Stimulated activated CD4-positive, alpha-beta T cell treated with anti-CD3 and anti-CD28 coated beads, Interleukin-12 subunit alpha, Interleukin-12 subunit beta, amount 100 ng/mL, for 48 hours (primary cell): Measurements from ENCODE around the gene ABCC3.

Experiments
- DNase-seq, 3 donors: peaks; one replicate each; pipeline ENCODE4 v3.0.0-alpha.2; 2020; ENCODE audit warnings: low read depth in 2 of 3, low spot score in 1 of 3

ABCC3 gene, protein sequence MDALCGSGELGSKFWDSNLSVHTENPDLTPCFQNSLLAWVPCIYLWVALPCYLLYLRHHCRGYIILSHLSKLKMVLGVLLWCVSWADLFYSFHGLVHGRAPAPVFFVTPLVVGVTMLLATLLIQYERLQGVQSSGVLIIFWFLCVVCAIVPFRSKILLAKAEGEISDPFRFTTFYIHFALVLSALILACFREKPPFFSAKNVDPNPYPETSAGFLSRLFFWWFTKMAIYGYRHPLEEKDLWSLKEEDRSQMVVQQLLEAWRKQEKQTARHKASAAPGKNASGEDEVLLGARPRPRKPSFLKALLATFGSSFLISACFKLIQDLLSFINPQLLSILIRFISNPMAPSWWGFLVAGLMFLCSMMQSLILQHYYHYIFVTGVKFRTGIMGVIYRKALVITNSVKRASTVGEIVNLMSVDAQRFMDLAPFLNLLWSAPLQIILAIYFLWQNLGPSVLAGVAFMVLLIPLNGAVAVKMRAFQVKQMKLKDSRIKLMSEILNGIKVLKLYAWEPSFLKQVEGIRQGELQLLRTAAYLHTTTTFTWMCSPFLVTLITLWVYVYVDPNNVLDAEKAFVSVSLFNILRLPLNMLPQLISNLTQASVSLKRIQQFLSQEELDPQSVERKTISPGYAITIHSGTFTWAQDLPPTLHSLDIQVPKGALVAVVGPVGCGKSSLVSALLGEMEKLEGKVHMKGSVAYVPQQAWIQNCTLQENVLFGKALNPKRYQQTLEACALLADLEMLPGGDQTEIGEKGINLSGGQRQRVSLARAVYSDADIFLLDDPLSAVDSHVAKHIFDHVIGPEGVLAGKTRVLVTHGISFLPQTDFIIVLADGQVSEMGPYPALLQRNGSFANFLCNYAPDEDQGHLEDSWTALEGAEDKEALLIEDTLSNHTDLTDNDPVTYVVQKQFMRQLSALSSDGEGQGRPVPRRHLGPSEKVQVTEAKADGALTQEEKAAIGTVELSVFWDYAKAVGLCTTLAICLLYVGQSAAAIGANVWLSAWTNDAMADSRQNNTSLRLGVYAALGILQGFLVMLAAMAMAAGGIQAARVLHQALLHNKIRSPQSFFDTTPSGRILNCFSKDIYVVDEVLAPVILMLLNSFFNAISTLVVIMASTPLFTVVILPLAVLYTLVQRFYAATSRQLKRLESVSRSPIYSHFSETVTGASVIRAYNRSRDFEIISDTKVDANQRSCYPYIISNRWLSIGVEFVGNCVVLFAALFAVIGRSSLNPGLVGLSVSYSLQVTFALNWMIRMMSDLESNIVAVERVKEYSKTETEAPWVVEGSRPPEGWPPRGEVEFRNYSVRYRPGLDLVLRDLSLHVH (N-terminal part only)

DNA sequence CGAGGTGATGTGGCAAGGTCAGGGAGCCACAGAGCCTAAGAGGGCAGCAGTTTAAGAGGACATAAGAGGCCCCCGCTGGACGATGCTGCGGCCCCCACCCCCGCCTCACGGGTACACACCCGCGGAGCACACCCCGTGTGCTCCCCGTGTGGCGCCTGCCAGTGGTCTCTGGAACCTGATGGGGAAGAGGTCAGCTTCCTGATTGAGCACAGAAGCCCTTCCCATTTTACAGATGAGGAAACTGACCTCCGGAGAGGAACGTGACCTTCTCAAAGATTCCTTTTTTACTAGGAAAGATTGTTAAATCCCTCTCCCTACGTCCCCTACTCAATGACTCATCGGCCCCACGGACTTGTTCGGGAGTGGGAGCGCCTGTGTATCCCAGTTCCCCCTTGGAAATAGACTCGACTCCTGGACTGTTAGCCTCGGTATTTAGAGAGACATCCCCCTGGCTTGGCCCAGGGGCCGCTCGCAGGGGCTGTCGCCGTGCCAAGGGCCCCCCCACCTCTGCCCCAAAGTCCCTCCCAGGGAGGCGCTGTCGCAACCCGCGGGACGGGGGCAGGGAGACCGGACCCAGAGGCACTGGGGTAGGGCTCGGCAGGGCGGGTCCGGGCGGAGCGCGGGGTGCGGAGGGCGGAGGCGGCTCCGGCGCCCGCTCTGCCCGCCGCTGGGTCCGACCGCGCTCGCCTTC lies at the start of gene ABCC3:
TSS of gene ABCC3 (plus strand) at position 658 of the 691 bp plus-strand sequence. CDS start 56 bp downstream, outside the sequence.
- no peak for DNase-seq

DNA sequence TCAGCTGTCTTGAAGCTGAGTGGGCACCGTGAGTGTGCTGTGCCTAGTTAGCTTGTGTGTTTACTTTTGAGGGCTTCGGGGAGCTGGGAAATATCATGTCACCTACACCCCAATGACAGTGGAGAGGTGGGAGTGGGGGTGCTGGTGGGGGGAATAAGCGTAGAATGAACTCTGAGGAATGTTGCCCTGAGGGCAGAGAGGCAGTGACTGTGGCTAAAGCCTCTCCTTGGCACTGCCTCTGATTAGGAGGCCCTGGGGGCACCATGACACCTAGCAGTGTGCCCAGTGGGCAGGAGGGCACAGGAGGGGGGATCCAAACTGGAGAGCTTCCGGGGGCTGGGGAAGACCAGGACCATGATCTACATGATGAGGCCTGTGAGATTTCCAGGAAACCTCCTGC lies 49.3 kb upstream of the ABCC3 start:
- no peak for DNase-seq

DNA sequence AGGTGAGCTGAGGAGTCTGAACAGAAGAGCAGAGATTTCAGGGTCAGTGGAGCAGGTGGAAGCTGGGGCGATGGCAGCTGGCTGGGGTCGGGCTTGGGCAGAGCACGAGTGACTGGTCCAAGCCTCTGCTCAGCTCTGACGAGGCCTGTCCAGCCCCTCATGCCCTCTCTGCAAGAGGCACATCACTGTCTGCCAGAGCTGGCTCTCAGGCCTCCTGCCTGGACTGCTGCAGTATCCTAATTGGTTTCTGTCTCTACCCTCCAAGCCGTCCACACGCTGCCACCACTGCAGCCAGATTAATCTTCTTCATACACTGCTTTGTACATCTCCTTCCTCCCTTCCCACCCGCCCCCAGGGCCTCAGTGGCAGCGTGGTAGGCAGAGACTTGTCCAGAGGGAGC lies 48.8 kb upstream of the ABCC3 start:
- no peak for DNase-seq

DNA sequence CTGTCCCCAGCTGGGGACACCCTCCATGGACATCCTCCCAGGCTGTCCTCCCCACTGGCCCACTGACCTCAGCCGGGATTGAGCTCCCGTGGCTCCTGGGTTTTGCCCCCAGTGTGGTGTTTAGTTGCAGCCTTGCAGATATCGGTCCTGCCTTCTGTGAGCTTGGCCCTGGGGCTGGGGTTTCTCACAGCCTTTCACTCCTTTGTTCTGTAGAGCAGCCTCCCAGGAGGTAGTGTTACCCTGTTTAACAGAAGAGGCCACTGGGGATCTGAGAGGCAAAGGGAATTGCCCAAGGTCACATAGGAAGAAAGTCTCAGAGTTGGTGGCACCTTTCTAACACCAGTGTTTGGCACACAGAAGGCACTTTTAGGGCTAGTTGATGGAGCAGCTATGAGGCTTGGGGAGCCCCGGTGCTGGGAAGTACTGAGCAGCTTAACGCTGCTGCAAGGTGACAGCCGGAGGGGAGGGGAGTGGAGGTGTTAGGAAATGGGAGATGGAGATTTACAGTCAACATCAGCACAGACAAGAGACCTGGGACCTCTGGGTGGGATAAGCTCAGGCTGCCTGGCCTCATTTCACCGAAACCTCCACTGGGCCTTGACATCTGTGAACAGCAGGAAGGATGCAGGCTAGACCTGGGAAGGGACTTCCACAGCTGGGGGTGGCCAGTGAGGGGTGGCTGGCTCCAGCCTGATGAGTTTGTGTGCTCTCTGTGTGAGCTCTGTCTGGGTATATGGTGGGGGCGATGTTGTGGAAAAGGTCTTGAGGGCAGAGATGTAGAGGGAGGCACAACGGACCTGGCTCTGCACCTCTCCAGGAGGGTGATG lies 48.0 kb upstream of the ABCC3 start:
- no peak for DNase-seq

DNA sequence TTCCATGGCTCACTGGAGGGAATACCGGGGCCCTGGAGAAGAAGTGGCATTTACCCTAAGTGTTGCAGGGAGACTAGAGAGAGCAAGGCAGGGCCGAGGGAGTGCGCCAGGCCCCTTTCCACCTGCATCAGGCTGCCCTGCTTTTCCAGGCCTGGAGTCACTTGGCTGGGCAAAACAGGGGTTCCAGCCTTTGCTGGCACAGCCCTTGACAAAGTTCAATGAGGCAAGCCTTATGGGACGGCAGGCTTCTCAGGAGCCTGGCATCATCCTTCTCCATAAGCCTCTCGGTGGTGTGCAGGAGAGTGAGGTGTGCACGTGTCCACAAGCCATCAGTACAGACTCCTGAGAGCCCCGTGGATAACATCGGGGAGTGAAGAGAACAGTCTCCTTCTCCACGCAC lies 47.1 kb upstream of the ABCC3 start:
- DNase-seq = no peak

DNA sequence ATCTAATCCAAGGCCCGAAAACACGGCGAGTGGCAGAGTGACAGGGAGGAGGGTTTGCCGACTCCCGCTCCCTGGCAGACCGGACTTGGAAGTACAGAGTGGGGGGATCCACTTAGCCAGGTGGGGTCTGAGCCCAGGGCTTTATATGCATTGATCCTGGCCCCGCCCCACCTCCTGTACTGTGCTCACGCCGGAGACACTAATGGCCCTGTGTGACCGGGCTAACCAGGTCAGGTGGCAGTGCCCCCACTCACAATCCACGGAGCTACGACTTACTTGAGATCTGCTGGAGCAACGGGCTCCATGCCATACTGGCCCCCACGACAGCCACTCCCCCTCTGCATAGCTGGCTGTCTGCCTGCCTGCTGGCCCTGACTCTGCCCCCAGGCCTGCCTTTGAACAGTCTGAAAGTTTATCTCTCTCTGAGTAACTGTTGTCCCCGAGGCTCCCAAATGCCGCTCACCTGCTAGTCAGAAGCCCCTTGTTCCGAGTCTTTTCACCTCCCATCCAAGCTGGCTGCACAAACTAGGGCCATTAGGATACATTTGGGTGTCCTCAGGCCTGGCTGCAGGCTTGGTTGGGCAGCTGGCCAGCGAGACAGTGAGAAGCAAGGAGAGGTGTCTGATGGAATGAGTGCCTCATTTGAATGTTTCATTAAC lies 46.2 kb upstream of the ABCC3 start:
- DNase-seq = no peak

DNA sequence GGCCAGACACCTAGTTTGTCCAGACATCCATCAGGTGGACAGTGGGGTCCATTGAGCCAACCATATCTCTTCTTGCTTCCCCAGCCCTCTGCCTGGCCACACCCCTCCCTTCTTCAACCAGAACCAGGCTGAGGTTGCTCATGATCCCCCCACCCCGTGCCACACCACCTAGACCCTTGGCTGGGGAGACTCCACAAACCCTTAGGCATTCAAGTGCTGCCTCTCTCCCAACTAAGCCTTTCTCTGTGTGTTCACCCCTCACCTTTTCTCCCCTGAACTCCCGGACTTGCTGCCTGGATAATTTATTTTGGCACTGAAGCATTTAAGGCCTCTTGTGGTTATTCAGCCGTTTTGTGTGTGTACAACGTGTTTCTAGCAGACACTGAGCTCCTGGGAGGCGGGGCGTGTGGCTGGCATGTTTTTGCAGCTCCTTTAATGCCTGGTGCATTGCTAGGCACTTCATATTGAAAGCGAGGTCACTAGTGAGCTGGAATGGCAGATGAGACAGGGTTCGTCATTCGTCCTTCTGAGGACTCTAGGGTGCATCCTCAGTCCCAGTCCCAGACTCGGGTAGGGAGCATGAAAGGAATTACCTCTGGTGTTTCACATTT lies 45.5 kb upstream of the ABCC3 start:
- no peak for DNase-seq

DNA sequence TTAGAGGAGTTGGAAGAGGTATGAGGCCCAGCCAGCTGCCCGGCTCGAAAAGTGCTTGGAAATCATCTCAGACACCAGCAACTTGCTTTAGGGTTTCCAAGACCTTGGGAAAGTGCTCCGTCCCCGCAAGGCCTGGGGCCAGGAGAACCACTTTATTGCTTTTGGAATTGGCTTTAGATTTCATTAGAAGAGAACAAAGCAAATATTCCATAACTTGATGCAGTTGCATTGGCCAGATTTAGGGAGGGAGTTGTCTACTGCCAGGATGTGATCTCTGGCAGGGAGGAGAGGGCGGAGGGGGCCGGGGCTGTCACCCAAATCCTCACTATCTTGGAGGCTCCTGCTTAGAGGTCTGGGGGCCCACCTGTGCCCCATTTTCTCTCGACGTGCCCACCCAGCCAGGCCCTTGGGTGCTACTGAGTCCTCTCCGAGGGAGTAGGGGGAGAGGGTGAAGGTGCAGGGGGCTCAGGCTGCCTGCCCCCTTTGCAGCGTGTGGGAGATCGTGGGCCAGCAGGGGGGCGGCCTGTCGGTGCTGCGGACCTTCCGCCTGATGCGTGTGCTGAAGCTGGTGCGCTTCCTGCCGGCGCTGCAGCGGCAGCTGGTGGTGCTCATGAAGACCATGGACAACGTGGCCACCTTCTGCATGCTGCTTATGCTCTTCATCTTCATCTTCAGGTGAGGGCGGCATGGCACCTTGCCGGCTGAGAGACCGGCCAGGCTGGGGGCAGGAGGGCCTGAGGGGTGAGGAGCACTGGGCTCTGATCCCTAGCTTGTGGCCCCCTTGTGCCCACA lies 43.5 kb upstream of the ABCC3 start:
- no peak for DNase-seq

DNA sequence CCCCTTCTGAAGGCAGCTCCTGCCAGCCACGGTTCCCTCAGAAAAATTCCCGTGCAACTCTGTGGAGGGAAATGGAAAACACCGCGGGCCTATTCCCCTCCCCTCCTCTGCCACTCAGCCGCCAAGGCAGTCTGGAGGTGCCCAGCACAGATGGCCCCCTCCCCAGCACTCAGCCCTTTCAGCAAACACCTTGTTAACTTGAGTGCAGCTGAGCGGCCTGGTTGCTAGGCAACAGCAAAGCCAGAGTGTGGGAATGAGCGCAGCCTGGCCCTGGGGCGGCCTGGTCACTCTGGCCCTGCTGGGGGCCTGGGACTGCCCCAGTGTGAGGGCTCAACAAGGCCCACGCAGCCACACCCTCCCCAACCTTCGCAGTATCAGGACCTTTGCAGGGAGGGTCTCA lies 41.4 kb upstream of the ABCC3 start:
- DNase-seq = no peak

DNA sequence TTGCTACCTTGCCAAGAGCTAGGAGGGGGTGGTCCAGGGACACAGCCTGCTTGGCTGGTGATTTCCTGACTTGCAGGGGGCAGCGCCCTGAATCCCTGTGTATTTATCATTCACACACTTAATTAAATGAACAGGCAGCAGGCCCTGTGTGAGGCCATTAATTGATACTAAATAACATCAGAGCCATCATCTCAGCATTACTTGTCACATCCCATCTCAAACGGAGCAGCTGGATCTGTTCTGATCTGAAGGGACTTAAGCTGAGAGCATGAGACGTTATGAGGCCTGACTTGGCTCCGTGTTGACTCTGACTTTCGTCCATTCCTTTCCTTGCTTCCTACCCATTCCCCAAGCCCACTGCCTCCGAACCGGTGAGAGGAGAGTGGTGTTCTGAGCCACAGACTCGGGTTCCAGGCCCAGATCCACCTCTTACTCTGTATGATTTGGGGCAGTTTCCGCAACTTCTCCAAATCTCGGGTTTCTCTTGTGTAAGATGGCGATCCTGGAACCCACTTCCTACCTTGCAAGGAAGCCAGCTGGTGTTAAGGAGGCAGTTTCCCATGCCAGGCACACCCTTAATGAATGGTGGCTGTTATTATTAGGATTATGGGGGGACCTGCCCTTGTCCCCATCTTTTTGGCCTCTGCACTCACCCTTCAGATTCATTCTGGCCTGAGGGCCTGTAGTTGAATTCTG lies 40.4 kb upstream of the ABCC3 start:
- DNase-seq = no peak

DNA sequence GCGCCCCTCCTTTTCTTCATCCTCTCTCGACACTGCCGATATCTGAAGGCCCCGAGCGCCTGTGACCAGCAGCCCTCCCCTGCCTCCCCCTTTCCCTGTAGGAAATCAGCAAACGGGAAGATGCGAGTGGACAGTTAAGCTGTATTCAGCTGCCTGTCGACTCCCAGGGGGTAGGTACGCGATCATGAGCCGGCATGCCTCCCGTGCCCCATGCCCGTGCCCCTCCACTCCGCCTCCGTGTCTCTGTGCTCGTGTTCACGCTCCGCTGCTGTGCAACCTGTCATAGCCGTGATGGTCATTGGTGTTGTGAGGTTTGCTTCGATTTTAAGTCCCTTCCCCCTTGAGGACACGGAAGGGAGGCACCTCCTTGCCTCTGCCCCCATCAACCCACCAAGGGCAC lies 39.8 kb upstream of the ABCC3 start:
- DNase-seq = no peak

DNA sequence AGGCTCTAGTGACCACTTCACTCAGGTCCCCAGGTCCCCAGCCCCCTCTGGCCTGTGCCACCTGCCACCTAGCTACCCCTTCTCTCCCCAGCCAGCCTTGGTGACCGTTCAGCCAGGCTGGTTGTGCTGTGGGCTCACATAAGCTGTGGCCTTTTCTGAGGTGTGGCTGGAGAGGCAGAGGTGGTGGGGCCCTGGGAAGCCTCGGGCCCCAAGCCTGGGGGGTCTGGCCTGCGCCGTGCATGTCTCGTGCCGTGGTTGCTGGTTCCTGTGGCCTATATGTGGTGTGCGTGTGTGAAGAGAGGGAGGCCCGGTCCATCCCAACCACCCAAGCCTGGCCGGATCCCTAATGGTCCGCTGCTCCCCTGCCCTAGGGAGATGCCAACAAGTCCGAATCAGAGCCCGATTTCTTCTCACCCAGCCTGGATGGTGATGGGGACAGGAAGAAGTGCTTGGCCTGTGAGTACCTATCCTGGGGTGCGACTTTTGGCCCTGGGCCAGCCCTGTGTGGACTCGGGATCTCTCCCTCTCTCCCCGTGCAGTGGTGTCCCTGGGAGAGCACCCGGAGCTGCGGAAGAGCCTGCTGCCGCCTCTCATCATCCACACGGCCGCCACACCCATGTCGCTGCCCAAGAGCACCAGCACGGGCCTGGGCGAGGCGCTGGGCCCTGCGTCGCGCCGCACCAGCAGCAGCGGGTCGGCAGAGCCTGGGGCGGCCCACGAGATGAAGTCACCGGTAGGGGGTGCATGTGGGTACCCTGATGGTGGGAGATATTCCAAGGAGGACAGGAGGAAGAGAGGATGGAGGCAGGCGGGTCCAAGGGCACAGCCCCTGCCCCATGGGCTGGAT lies 38.3 kb upstream of the ABCC3 start:
- no peak for DNase-seq

DNA sequence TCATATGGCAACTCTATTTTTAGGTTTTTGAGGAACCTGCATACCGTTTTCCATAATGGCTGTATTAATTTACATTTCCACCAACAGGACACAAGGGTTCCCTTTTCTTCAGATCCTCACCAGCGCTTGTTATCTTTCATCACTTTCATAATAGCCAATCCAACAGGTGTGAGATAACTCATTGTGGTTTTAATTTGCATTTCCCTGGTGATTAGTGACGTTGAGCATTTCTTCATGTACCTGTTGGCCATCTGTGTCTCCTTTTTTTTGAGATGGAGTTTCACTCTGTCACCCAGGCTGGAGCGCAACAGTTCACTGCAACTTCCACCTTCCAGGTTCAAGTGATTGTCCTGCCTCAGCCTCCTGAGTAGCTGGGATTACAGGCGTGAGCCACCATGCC lies 36.2 kb upstream of the ABCC3 start:
- no peak for DNase-seq

DNA sequence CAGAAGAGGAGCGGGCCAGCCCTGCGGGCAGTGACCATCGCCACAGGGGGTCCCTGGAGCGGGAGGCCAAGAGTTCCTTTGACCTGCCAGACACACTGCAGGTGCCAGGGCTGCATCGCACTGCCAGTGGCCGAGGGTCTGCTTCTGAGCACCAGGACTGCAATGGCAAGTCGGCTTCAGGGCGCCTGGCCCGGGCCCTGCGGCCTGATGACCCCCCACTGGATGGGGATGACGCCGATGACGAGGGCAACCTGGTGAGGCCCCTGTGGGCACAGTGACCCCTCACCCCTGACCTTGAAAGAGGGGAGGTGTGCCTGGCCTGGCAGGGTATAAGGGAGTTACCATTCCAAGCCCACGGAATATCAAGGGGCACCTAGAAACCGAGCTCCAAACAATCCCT lies 35.1 kb upstream of the ABCC3 start:
- no peak for DNase-seq

DNA sequence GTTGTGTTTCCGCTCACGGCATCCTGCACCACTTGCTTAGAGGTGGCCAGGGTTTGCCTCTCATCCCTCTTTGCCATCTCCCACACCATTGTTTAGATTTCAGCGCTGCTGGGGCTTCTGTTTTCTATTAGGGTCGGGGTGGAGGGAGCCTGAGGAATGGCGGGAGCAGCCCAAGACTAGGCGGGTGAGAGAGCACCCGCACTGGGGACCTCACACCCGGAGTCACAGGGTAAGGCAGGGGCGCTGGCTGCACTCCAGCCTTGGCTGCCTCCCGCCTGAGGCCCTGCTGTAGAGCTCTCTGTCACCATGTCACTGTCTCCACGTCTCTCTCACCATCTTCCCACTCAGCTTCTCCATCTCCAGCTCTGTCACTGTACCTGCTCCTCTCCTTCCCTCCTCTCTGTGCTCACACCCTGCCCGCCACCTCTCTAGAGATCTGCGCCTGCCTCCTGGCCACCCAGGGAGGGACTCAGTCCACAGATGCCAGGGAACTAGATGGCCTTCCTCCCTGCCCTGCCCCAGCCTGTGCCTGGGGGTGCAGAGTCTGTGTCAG lies 32.8 kb upstream of the ABCC3 start:
- no peak for DNase-seq

DNA sequence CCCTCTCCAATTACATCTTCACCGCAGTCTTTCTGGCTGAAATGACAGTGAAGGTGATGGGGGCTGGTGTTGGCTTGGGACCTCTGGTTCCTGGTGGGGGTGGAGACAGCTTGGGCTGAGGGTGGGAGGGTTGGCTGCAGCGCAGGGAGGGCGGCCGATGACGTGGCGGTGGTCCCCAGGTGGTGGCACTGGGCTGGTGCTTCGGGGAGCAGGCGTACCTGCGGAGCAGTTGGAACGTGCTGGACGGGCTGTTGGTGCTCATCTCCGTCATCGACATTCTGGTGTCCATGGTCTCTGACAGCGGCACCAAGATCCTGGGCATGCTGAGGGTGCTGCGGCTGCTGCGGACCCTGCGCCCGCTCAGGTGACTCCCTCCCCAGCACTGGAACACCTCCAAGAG lies 31.8 kb upstream of the ABCC3 start:
- no peak for DNase-seq
